ENCODE data around the gene MGAT2. TPM values are rescaled to one million over a fixed set of nuclear protein-coding genes. Genes with fewer than 3 reads are reported as not detected.

Gene MGAT2
- total and polyA plus RNA-seq, 11 donors: 6.8 to 28.8 (median 16.4) TPM

GRCh38 chr14:49636866-49637265, 16.3 kb downstream of the MGAT2 start:
- Histone ChIP-seq H3K4me1 (peaks cover 0 to 77% (median 37%) of the 10 kb centered on the region in 12 donors), H3K4me3 (no peak overlapping the region), H3K27ac (peak overlapping the region in 1 of 12 donors; percentile 92), H3K9me3 (no peaks in the 10 kb centered on the region), H3K27me3 (no peaks in the 10 kb centered on the region), H3K36me3 (peaks cover 0 to 31% (median 15%) of the 10 kb centered on the region in 9 donors)
- WGBS, 4 donors: 81 to 95% (median 90%) methylated on average over 1 of the region's 1 CpG
- no peak for DNase-seq
- ATAC-seq: no peak
- TF ChIP-seq CTCF (IDR thresholded peaks at IDR 0.05) (no peak), POLR2A (IDR thresholded peaks at IDR 0.05) (no peak)
- intact Hi-C loops (cut with DNase I): loop anchor here in 8 of 10 donors (5.0 to 10.0 kb wide), 7 partner anchors 50 to 218 kb away; partner anchors contain the start of genes KLHDC2 (in 4 of the 8), KLHDC1 (in 2 of the 8), NEMF (in 2 of the 8) and POLE2 (in 2 of the 8)

- Histone ChIP-seq H3K27me3 (no peaks in the 10 kb centered on the region), H3K4me1 (peaks cover 0 to 77% (median 37%) of the 10 kb centered on the region in 12 donors), H3K9me3 (no peaks in the 10 kb centered on the region), H3K36me3 (peaks cover 0 to 31% (median 15%) of the 10 kb centered on the region in 9 donors), H3K4me3 (no peak overlapping the region), H3K27ac (no peak overlapping the region)
- WGBS, 4 donors: 89 to 95% (median 92%) methylated on average over 3 of the region's 3 CpGs
- DNase-seq: no peak
- no peak for TF ChIP-seq CTCF (IDR thresholded peaks at IDR 0.05)
- TF ChIP-seq POLR2A (IDR thresholded peaks at IDR 0.05): no peak
- intact Hi-C loops (cut with DNase I): loop anchor here in 8 of 10 donors (5.0 to 10.0 kb wide), 7 partner anchors 50 to 217 kb away; partner anchors contain the start of genes KLHDC2 (in 4 of the 8), KLHDC1 (in 2 of the 8), NEMF (in 2 of the 8) and POLE2 (in 2 of the 8)
- no peak for ATAC-seq
Measured at GRCh38 chr14:49637534-49638078, 17.0 kb downstream of the MGAT2 start.

- Histone ChIP-seq H3K4me1 (peaks cover 0 to 66% (median 31%) of the 10 kb centered on the region in 12 donors), H3K27ac (peak overlapping the region in 5 of 12 donors; percentile 4 to 79 (median 46)), H3K36me3 (peaks cover 0 to 36% (median 15%) of the 10 kb centered on the region in 9 donors), H3K27me3 (no peaks in the 10 kb centered on the region), H3K4me3 (no peak overlapping the region), H3K9me3 (no peaks in the 10 kb centered on the region)
- 89 to 96% (median 94%) methylated on average over 7 of the region's 7 CpGs for WGBS, 4 donors
- intact Hi-C loops (cut with DNase I): no loop called here
- TF ChIP-seq POLR2A (IDR thresholded peaks at IDR 0.05) (no peak), CTCF (IDR thresholded peaks at IDR 0.05) (no peak)
- ATAC-seq: no peak
- DNase-seq: no peak
Measured at GRCh38 chr14:49640540-49641417, 20.2 kb downstream of the MGAT2 start.

DNA sequence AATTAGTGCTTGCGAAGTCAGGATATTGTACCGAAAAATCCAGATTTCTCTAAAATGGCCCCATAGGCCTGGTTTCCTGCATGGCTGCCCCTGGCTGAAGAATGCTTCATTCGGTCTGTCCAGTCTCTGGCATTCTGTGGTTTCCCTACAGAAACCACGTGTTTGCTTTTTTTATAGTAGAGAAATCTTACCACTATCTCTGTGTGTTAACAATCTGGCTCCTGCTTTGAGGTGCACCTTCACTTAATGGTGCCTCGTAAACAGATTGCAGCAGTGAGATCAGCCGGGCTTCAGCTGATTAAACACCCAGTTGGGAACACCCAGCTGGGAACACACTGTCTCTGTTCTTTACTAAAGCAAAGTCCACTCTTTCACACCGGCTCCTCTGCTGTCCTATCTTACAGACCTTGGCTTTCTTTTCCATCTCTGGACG, 21.1 kb downstream of the MGAT2 start:
- H3K4me3 ChIP-seq: peak overlapping the region in 1 of 12 donors; percentile 9
- H3K27me3 ChIP-seq: no peaks in the 10 kb centered on the region
- DNase-seq: peak in 1 of 5 donors; percentile 42
- H3K4me1 ChIP-seq: peaks cover 0 to 57% (median 23%) of the 10 kb centered on the region in 12 donors
- peak; percentile 71 to 94 (median 83) for ATAC-seq
- TF ChIP-seq CTCF (IDR thresholded peaks at IDR 0.05) (no peak), POLR2A (IDR thresholded peaks at IDR 0.05) (no peak)
- whole genome bisulfite sequencing, 4 donors: 48 to 60% (median 54%) methylated on average over 8 of the region's 8 CpGs
- intact Hi-C loops (cut with DNase I): no loop called here
- peaks cover 0 to 34% (median 10%) of the 10 kb centered on the region in 9 donors for H3K36me3 ChIP-seq
- H3K27ac ChIP-seq: peak overlapping the region; percentile 4 to 79 (median 48)
- no peaks in the 10 kb centered on the region for H3K9me3 ChIP-seq
